Ishikawa (cell line): ENCODE results near the gene PCDH9.

Source experiments
- CEBPB ChIP-seq: IDR thresholded peaks from 2 replicates; pipeline ENCODE4 v1.6.1; 2012
- EGR1 ChIP-seq: IDR thresholded peaks from 2 replicates; pipeline ENCODE4 v1.6.1; 2012
- EP300 ChIP-seq: IDR thresholded peaks from 2 replicates; pipeline ENCODE4 v1.6.1; 2012; ENCODE audit warnings: borderline replicate concordance
- FOXM1 ChIP-seq: IDR thresholded peaks from 2 replicates; pipeline ENCODE4 v1.6.1; 2012; ENCODE audit warnings: low read depth, borderline replicate concordance
- RAD21 ChIP-seq: IDR thresholded peaks from 2 replicates; pipeline ENCODE4 v1.6.1; 2012; ENCODE audit warnings: low read depth
- TAF1 ChIP-seq: IDR thresholded peaks from 2 replicates; pipeline ENCODE4 v1.6.1; 2012; ENCODE audit warnings: low read depth, mild to moderate bottlenecking
- TEAD4 ChIP-seq: IDR thresholded peaks from 2 replicates; pipeline ENCODE4 v1.6.1; 2012
- YY1 ChIP-seq: IDR thresholded peaks from 2 replicates; pipeline ENCODE4 v1.6.1; 2012; ENCODE audit warnings: low read depth
- ZBTB7A ChIP-seq: IDR thresholded peaks from 2 replicates; pipeline ENCODE4 v1.6.1; 2012; ENCODE audit warnings: low read depth
- TF ChIP-seq, protein P1 (sequence below): IDR thresholded peaks from 2 replicates; pipeline ENCODE4 v1.6.1; 2012
- TF ChIP-seq, protein P2 (sequence below): IDR thresholded peaks from 2 replicates; pipeline ENCODE4 v1.6.1; 2012
- TF ChIP-seq, protein P3 (sequence below): IDR thresholded peaks from 2 replicates; pipeline ENCODE4 v1.6.1; 2012; ENCODE audit warnings: low read depth, mild to moderate bottlenecking

DNA sequence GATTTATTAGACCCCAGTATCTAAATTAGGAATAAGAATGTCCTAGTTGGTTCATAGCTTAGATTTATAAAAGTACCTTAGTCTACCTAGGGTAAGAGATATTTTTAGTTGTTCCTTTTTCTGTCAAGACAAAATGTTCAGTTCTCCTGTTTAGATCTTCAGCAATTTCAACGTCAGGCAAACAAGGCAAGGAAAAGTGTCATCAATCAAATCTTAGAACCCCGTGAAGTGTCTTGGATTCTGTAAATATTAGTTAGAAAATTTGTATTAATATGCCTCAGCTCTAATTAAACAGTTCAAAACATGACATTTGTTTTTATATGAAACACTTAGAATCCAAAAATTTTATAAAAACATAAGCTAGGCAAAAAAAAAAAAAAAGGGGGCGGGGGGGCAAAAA lies 296.6 kb downstream of the PCDH9 start:
- TF ChIP-seq, protein P1, sequence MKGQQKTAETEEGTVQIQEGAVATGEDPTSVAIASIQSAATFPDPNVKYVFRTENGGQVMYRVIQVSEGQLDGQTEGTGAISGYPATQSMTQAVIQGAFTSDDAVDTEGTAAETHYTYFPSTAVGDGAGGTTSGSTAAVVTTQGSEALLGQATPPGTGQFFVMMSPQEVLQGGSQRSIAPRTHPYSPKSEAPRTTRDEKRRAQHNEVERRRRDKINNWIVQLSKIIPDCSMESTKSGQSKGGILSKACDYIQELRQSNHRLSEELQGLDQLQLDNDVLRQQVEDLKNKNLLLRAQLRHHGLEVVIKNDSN, result no peak
- TF ChIP-seq EP300 (no peak), TAF1 (no peak), YY1 (no peak), ZBTB7A (no peak), RAD21 (no peak), CEBPB (no peak), FOXM1 (no peak), EGR1 (no peak), TEAD4 (no peak)
- TF ChIP-seq, protein P2, sequence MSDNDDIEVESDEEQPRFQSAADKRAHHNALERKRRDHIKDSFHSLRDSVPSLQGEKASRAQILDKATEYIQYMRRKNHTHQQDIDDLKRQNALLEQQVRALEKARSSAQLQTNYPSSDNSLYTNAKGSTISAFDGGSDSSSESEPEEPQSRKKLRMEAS, result no peak
- TF ChIP-seq, protein P3, sequence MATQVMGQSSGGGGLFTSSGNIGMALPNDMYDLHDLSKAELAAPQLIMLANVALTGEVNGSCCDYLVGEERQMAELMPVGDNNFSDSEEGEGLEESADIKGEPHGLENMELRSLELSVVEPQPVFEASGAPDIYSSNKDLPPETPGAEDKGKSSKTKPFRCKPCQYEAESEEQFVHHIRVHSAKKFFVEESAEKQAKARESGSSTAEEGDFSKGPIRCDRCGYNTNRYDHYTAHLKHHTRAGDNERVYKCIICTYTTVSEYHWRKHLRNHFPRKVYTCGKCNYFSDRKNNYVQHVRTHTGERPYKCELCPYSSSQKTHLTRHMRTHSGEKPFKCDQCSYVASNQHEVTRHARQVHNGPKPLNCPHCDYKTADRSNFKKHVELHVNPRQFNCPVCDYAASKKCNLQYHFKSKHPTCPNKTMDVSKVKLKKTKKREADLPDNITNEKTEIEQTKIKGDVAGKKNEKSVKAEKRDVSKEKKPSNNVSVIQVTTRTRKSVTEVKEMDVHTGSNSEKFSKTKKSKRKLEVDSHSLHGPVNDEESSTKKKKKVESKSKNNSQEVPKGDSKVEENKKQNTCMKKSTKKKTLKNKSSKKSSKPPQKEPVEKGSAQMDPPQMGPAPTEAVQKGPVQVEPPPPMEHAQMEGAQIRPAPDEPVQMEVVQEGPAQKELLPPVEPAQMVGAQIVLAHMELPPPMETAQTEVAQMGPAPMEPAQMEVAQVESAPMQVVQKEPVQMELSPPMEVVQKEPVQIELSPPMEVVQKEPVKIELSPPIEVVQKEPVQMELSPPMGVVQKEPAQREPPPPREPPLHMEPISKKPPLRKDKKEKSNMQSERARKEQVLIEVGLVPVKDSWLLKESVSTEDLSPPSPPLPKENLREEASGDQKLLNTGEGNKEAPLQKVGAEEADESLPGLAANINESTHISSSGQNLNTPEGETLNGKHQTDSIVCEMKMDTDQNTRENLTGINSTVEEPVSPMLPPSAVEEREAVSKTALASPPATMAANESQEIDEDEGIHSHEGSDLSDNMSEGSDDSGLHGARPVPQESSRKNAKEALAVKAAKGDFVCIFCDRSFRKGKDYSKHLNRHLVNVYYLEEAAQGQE, result no peak
